ENCODE measurements around the gene CTR9. TPM values are rescaled to one million over a fixed set of nuclear protein-coding genes. Genes with fewer than 3 reads are reported as not detected.
A peak's percentile ranks its signal among the peaks of the same experiment; 100 is the strongest.

The CTR9 gene
- total RNA-seq, 2 experiments from 2014 or later, result 28.7 to 29.7 TPM

- H3K9me3 Mint-ChIP-seq, result no peaks in the 10 kb centered on the region
- no peak overlapping the region for H3K4me3 Mint-ChIP-seq
- H3K4me1 Mint-ChIP-seq (ENCODE audit: low read depth), result no peaks in the 10 kb centered on the region
- no peaks in the 10 kb centered on the region for H3K27me3 Mint-ChIP-seq (ENCODE audit: low read depth)
- CTCF ChIA-PET, result interaction anchor here (0.5 to 4.3 kb wide), 13 partner anchors 10 to 1272 kb away, joined by 3 to 26 read pairs (median 3); no protein-coding TSS in a partner anchor
- no peak overlapping the region for H3K27ac Mint-ChIP-seq
- H3K36me3 Mint-ChIP-seq (ENCODE audit: low read depth), result peaks cover 24% of the 10 kb centered on the region
- peak; percentile 42 for DNase-seq
- intact Hi-C loops (cut with micrococcal nuclease), result no loop called here
Observed at GRCh38 chr11:10770626-10771254, 19.7 kb downstream of the CTR9 start.

GRCh38 chr11:10771457-10771856 lies 20.4 kb downstream of the CTR9 start:
- Mint-ChIP-seq H3K9me3 (no peaks in the 10 kb centered on the region), H3K27ac (no peak overlapping the region), H3K36me3 (ENCODE audit: low read depth) (peaks cover 24% of the 10 kb centered on the region)

GRCh38 chr11:10774811-10775210 lies 23.8 kb downstream of the CTR9 start:
- intact Hi-C loops (cut with micrococcal nuclease), result no loop called here
- CTCF ChIA-PET, result interaction anchor here (3.2 kb wide), 1 partner anchor 18 kb away, joined by 12 read pairs; no protein-coding TSS in a partner anchor
- Mint-ChIP-seq H3K36me3 (ENCODE audit: low read depth) (peaks cover 18% of the 10 kb centered on the region), H3K4me3 (no peak overlapping the region), H3K27me3 (ENCODE audit: low read depth) (no peaks in the 10 kb centered on the region), H3K27ac (no peak overlapping the region), H3K4me1 (ENCODE audit: low read depth) (peaks cover 6% of the 10 kb centered on the region), H3K9me3 (no peaks in the 10 kb centered on the region)
- no peak for DNase-seq

More at GRCh38 chr11:10771457-10771856, 20.4 kb downstream of the CTR9 start:
- CTCF ChIA-PET, result interaction anchor here (0.9 to 4.3 kb wide), 4 partner anchors 17 to 1016 kb away, joined by 3 to 26 read pairs (median 9); no protein-coding TSS in a partner anchor
- no peak overlapping the region for H3K4me3 Mint-ChIP-seq
- H3K27me3 Mint-ChIP-seq (ENCODE audit: low read depth), result no peaks in the 10 kb centered on the region
- DNase-seq, result no peak
- no peaks in the 10 kb centered on the region for H3K4me1 Mint-ChIP-seq (ENCODE audit: low read depth)
- intact Hi-C loops (cut with micrococcal nuclease), result no loop called here

GRCh38 chr11:10777393-10777793 lies 26.3 kb downstream of the CTR9 start:
- intact Hi-C loops (cut with micrococcal nuclease), result no loop called here
- no peak overlapping the region for H3K4me3 Mint-ChIP-seq
- no peak for DNase-seq
- H3K27me3 Mint-ChIP-seq (ENCODE audit: low read depth), result no peaks in the 10 kb centered on the region
- H3K4me1 Mint-ChIP-seq (ENCODE audit: low read depth), result peaks cover 6% of the 10 kb centered on the region
- no peak overlapping the region for H3K27ac Mint-ChIP-seq
- H3K9me3 Mint-ChIP-seq, result no peaks in the 10 kb centered on the region
- peaks cover 19% of the 10 kb centered on the region for H3K36me3 Mint-ChIP-seq (ENCODE audit: low read depth)
- CTCF ChIA-PET, result interaction anchor here (1.5 to 3.2 kb wide), 2 partner anchors 15 to 166 kb away, joined by 3 to 12 read pairs; no protein-coding TSS in a partner anchor

- CTCF ChIA-PET, result interaction anchor here (1.5 kb wide), 1 partner anchor 166 kb away, joined by 3 read pairs; no protein-coding TSS in a partner anchor
- intact Hi-C loops (cut with micrococcal nuclease), result no loop called here
- H3K27ac Mint-ChIP-seq, result no peak overlapping the region
Observed at GRCh38 chr11:10777806-10778205, 26.8 kb downstream of the CTR9 start.

GRCh38 chr11:10778217-10778970 lies 27.3 kb downstream of the CTR9 start:
- no peak overlapping the region for H3K4me3 Mint-ChIP-seq
- H3K27ac Mint-ChIP-seq, result no peak overlapping the region
- H3K9me3 Mint-ChIP-seq, result no peaks in the 10 kb centered on the region
- H3K27me3 Mint-ChIP-seq (ENCODE audit: low read depth), result no peaks in the 10 kb centered on the region
- CTCF ChIA-PET, result interaction anchor here (1.5 kb wide), 1 partner anchor 165 kb away, joined by 3 read pairs; no protein-coding TSS in a partner anchor
- no peak for DNase-seq
- intact Hi-C loops (cut with micrococcal nuclease), result no loop called here
- H3K36me3 Mint-ChIP-seq (ENCODE audit: low read depth), result peaks cover 17% of the 10 kb centered on the region
- H3K4me1 Mint-ChIP-seq (ENCODE audit: low read depth), result peaks cover 6% of the 10 kb centered on the region

More at GRCh38 chr11:10777806-10778205, 26.8 kb downstream of the CTR9 start:
- Mint-ChIP-seq H3K9me3 (no peaks in the 10 kb centered on the region), H3K36me3 (ENCODE audit: low read depth) (peaks cover 19% of the 10 kb centered on the region), H3K4me3 (no peak overlapping the region), H3K27me3 (ENCODE audit: low read depth) (no peaks in the 10 kb centered on the region), H3K4me1 (ENCODE audit: low read depth) (peaks cover 6% of the 10 kb centered on the region)
- DNase-seq, result no peak

GRCh38 chr11:10779086-10779485 lies 28.0 kb downstream of the CTR9 start:
- no peaks in the 10 kb centered on the region for H3K9me3 Mint-ChIP-seq
- peaks cover 16% of the 10 kb centered on the region for H3K36me3 Mint-ChIP-seq (ENCODE audit: low read depth)
- no peak overlapping the region for H3K27ac Mint-ChIP-seq
- H3K27me3 Mint-ChIP-seq (ENCODE audit: low read depth), result no peaks in the 10 kb centered on the region
- peaks cover 6% of the 10 kb centered on the region for H3K4me1 Mint-ChIP-seq (ENCODE audit: low read depth)
- intact Hi-C loops (cut with micrococcal nuclease), result no loop called here
- H3K4me3 Mint-ChIP-seq, result no peak overlapping the region
- CTCF ChIA-PET, result no interaction called here
- DNase-seq, result no peak

GRCh38 chr11:10780040-10780439 lies 29.0 kb downstream of the CTR9 start:
- DNase-seq, result no peak
- Mint-ChIP-seq H3K36me3 (ENCODE audit: low read depth) (peaks cover 10% of the 10 kb centered on the region), H3K27ac (no peak overlapping the region), H3K9me3 (no peaks in the 10 kb centered on the region), H3K27me3 (ENCODE audit: low read depth) (no peaks in the 10 kb centered on the region), H3K4me3 (no peak overlapping the region), H3K4me1 (ENCODE audit: low read depth) (peaks cover 6% of the 10 kb centered on the region)
- CTCF ChIA-PET, result interaction anchor here (0.9 to 5.1 kb wide), 3 partner anchors 10 to 13 kb away, joined by 4 to 24 read pairs (median 4); no protein-coding TSS in a partner anchor
- intact Hi-C loops (cut with micrococcal nuclease), result no loop called here

GRCh38 chr11:10784232-10785145 lies 33.4 kb downstream of the CTR9 start:
- H3K9me3 Mint-ChIP-seq, result no peaks in the 10 kb centered on the region
- no peak overlapping the region for H3K4me3 Mint-ChIP-seq
- no peak overlapping the region for H3K27ac Mint-ChIP-seq
- peaks cover 4% of the 10 kb centered on the region for H3K36me3 Mint-ChIP-seq (ENCODE audit: low read depth)
- CTCF ChIA-PET, result interaction anchor here (0.6 to 5.1 kb wide), 3 partner anchors 8 to 1018 kb away, joined by 3 to 24 read pairs (median 4); no protein-coding TSS in a partner anchor
- no peaks in the 10 kb centered on the region for H3K27me3 Mint-ChIP-seq (ENCODE audit: low read depth)
- no peaks in the 10 kb centered on the region for H3K4me1 Mint-ChIP-seq (ENCODE audit: low read depth)
- DNase-seq, result no peak
- intact Hi-C loops (cut with micrococcal nuclease), result no loop called here

- no peak for DNase-seq
- CTCF ChIA-PET, result interaction anchor here (5.1 kb wide), 1 partner anchor 8 kb away, joined by 24 read pairs; no protein-coding TSS in a partner anchor
- Mint-ChIP-seq H3K4me3 (no peak overlapping the region), H3K27ac (no peak overlapping the region), H3K4me1 (ENCODE audit: low read depth) (no peaks in the 10 kb centered on the region), H3K27me3 (ENCODE audit: low read depth) (no peaks in the 10 kb centered on the region), H3K9me3 (no peaks in the 10 kb centered on the region), H3K36me3 (ENCODE audit: low read depth) (no peaks in the 10 kb centered on the region)
- intact Hi-C loops (cut with micrococcal nuclease), result no loop called here
Observed at GRCh38 chr11:10785146-10785474, 34.1 kb downstream of the CTR9 start.

GRCh38 chr11:10786451-10786850 lies 35.4 kb downstream of the CTR9 start:
- intact Hi-C loops (cut with micrococcal nuclease), result no loop called here
- CTCF ChIA-PET, result interaction anchor here (0.6 kb wide), 1 partner anchor 94 kb away, joined by 4 read pairs; no protein-coding TSS in a partner anchor

More at GRCh38 chr11:10786451-10786850, 35.4 kb downstream of the CTR9 start:
- Mint-ChIP-seq H3K27me3 (ENCODE audit: low read depth) (no peaks in the 10 kb centered on the region), H3K27ac (no peak overlapping the region), H3K4me1 (ENCODE audit: low read depth) (no peaks in the 10 kb centered on the region), H3K36me3 (ENCODE audit: low read depth) (no peaks in the 10 kb centered on the region), H3K9me3 (no peaks in the 10 kb centered on the region), H3K4me3 (no peak overlapping the region)
- no peak for DNase-seq
